Measurements from ENCODE around the gene HADHA.

Gene HADHA

DNA sequence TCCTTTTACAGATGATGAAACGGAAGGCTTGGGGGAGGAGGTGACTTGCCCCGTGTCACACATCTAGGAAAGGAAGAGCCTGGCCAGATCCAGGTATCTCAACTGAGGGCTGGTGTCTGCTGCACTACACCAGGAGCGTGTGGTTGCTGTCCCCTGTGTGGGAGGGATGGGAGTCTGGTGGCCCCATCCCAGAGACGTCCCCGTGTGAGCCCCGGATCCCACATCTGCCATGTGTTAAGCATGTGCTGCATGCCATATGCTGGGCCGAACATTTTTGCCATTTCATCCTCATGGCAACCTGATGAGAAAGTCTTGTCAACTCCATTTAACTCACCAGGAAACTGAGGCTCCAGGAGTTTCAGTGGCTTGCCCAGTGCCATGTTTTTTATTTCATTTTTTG lies 67.3 kb downstream of the HADHA start:
- in situ Hi-C loops (cut with HindIII; ENCODE audit: low sequenced_read_pairs): no loop called here
- no peak for DNase-seq (ENCODE audit: low read depth, low spot score)
- TF ChIP-seq, protein P1, sequence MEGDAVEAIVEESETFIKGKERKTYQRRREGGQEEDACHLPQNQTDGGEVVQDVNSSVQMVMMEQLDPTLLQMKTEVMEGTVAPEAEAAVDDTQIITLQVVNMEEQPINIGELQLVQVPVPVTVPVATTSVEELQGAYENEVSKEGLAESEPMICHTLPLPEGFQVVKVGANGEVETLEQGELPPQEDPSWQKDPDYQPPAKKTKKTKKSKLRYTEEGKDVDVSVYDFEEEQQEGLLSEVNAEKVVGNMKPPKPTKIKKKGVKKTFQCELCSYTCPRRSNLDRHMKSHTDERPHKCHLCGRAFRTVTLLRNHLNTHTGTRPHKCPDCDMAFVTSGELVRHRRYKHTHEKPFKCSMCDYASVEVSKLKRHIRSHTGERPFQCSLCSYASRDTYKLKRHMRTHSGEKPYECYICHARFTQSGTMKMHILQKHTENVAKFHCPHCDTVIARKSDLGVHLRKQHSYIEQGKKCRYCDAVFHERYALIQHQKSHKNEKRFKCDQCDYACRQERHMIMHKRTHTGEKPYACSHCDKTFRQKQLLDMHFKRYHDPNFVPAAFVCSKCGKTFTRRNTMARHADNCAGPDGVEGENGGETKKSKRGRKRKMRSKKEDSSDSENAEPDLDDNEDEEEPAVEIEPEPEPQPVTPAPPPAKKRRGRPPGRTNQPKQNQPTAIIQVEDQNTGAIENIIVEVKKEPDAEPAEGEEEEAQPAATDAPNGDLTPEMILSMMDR (IDR thresholded peaks at IDR 0.05; ENCODE audit: low read depth, low read length): no peak
- no peak overlapping the region for H3K4me3 ChIP-seq (ENCODE audit: low read depth, low read length)

DNA sequence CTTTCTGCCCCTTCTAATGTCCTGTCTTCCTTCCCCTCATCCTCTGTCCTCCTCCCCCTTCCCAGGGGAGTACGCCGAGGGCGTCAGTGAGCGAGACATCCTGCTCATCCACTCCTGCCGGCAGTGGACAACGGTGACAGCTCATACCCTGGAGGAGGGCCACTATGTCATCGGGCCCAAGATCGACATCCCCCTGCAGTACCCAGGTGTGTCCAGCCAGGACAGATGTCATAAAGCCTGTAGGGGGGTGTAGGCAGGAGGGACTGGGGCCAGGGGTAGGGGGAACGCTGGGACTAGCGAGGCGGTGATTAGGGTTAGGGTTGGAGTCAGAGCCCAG lies 68.2 kb downstream of the HADHA start:
- H3K4me3 ChIP-seq (ENCODE audit: low read depth, low read length): no peak overlapping the region
- in situ Hi-C loops (cut with HindIII; ENCODE audit: low sequenced_read_pairs): no loop called here
- TF ChIP-seq, protein P1 (IDR thresholded peaks at IDR 0.05; ENCODE audit: low read depth, low read length): no peak
- DNase-seq (ENCODE audit: low read depth, low spot score): no peak

DNA sequence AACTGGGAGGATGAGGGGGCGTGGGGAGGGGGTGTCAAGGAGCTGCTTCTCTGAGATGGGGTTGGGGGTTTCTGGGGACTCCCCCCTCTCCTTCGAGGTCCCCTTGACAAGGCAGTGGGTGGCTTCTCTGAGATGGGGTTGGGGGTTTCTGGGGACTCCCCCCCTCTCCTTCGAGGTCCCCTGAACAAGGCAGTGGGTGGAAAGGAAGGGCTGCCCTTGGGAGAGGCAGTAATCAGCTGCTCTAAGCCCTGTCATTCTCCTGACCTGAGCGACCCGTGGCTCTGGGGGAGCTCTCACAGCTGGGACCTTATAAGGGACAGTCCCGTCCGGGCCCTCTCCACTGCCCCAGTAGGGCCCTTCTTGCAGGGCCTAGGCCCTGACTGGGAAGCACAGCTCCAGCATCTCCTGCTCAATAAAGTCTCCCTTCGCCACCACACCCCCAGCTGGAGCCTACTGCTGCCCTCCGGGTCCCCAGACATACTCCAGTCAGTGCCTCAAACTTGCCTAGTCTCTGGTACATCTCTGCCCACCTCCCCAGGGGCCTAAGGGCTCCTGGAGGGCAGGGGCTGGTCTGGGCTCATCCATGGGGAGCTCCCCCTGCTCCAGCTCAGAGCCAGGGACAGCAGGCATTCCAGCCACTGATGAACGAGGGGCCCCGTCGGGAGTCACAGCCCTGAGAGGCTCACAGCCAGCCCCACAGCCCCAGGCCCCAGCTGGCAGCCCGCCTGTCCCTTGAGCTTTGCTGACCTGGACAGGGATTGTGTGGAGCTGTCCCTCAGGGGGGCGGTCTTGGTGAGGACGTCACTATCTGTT lies 68.8 kb downstream of the HADHA start:
- DNase-seq (ENCODE audit: low read depth, low spot score): no peak
- in situ Hi-C loops (cut with HindIII; ENCODE audit: low sequenced_read_pairs): no loop called here
- TF ChIP-seq, protein P1 (IDR thresholded peaks at IDR 0.05; ENCODE audit: low read depth, low read length): no peak

DNA sequence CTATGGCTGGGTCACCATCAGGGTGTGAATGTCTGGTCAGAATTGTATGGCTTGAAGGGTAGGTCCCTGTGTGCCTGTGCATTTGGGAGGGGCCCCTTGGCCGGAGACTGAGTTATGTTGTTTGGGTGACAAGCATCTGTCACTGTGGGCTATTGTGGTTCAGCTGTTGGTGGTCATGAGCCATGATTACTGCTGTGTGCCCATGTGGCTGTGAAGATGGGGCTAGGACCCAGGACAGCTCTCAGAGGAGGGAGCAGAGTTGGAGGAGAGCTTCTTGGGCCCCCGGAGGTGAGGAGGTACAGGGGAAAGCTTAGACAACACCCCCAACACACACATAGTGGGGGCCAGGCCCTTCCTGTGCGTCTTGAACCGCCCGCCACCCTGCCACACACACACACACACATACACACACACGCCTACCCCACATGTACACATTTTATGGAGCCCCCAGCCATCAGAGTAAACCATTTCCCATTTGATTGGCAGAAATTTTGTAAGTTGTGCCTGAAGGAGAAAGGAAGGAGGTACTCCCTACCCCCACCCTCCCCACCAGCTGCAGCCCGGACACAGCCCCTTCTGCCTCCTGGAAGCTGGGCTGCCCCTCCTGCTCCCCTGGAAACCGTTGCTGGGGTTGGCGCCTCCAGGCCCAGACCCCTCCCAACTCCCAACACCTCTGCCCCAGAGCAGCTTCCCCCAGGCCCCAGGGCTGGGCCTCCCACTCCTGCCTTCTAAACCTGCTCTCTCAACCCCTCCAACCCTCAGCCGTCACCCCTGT lies 69.6 kb downstream of the HADHA start:
- no peak overlapping the region for H3K4me3 ChIP-seq (ENCODE audit: low read depth, low read length)
- no peak for DNase-seq (ENCODE audit: low read depth, low spot score)
- in situ Hi-C loops (cut with HindIII; ENCODE audit: low sequenced_read_pairs): no loop called here
- TF ChIP-seq, protein P1 (IDR thresholded peaks at IDR 0.05; ENCODE audit: low read depth, low read length): no peak

More for the DNA sequence above, 68.8 kb downstream of the HADHA start:
- H3K4me3 ChIP-seq (ENCODE audit: low read depth, low read length): no peak overlapping the region

DNA sequence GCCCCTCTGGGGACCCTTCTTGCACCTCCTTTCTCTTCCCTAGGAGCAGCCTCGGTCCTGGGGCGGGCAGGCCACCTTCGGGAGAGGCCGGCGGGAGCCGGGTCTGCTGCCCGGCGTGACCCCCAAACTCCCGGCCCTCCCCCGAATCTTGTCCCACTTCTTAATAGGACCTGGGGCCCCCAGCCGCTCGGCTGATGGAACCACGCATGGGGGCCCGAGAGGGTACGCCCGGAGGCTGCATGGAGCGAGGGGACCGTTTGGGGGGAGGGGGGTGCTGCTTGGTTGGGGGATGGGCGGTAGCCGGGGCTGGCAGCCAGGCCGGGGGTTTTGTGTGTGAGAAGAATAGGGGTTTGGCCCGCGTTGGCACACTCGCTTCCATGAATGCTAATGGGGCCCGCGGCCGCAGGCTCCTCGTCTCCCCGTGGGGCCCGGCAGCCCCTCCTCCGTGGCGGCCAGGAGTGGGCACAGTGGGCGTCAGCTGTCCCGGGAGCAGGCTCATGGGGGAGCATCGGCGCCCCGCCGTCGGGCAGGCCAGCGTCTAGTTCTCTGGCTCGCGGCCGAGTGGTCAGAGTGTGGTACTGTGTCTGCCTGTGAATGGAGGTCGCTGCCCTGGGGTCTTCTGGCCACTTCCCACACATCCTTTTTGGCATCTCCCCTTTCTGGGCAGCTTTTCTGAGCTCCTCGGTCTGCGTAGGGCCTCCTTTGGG lies 70.5 kb downstream of the HADHA start:
- TF ChIP-seq, protein P1 (IDR thresholded peaks at IDR 0.05; ENCODE audit: low read depth, low read length): no peak
- in situ Hi-C loops (cut with HindIII; ENCODE audit: low sequenced_read_pairs): no loop called here
- no peak for DNase-seq (ENCODE audit: low read depth, low spot score)
- H3K4me3 ChIP-seq (ENCODE audit: low read depth, low read length): no peak overlapping the region
